Adrenal gland (tissue), 12 donors: ENCODE results near the gene EHMT2. TPM values are rescaled to one million over a fixed set of nuclear protein-coding genes. Genes with fewer than 3 reads are reported as not detected.

Experiments
- DNase-seq, 7 donors: peaks; one replicate each; pipeline ENCODE4 v3.0.0-alpha.2; 2019 to 2020
- H3K27ac ChIP-seq, 5 donors: fragments of 200-600 bp; sonication (generic) in 4 of 5; 1 replicate in 3 of 5; 2 replicates in 2 of 5; pipeline versions ENCODE4 v1.5.1 to v1.8.0; 2016 to 2020; ENCODE audit warnings: mild to moderate bottlenecking in 1 of 5
- H3K27me3 ChIP-seq: fragments of 200-600 bp; 2 replicates; pipeline ENCODE4 v1.8.0; 2021
- H3K36me3 ChIP-seq, 2 donors: fragments of 200-600 bp; replicated peaks in 1 of 2; 1 replicate in 1 of 2; 2 replicates in 1 of 2; pipeline versions ENCODE4 v1.5.1 to v1.8.0; 2018 to 2022
- H3K4me1 ChIP-seq, 2 donors: fragments of 200-600 bp; replicated peaks in 1 of 2; 1 replicate in 1 of 2; 2 replicates in 1 of 2; pipeline versions ENCODE4 v1.5.1 to v1.8.0; 2018 to 2021
- H3K4me3 ChIP-seq, 4 donors: fragments of 200-600 bp; sonication (generic) in 3 of 4; one replicate each; pipeline ENCODE4 v1.5.1; 2016 to 2018
- H3K9me3 ChIP-seq, 3 donors: fragments of 200-600 bp; sonication (generic) in 1 of 3; replicated peaks in 1 of 3; 1 replicate in 2 of 3; 2 replicates in 1 of 3; pipeline versions ENCODE4 v1.5.1 to v1.8.0; 2016 to 2021
- POLR2A ChIP-seq, 2 donors: fragments of 450-650 bp; IDR thresholded peaks; one replicate each; pipeline ENCODE4 v1.6.1; 2017; ENCODE audit warnings: antibody characterized with exemption in 2 of 2, mild to moderate bottlenecking in 2 of 2, moderate library complexity in 1 of 2
- WGBS, 4 donors: extraction: QIAGEN DNeasy Blood & Tissue Kit in 2 of 4; methylation state at CpG; one replicate each; pipeline versions ENCODE4 v1.1.5 to v1.1.7; 2013 to 2017; 5-methylcytosine and 5-hydroxymethylcytosine counted together
- intact Hi-C, 2 donors: fragments of 100-400 bp; cut with DNase I; formaldehyde crosslinking; loops; one replicate each; pipeline versions ENCODE4 v1.14.1 to v1.15.0; 2022 to 2023
- polyA plus RNA-seq, 3 donors: library from polyadenylated mRNA; stranded (reverse); fragments of 200-250 nt in 2 of 3; fragments of 350-450 nt in 1 of 3; fragmentation: Illumina TruSeq in 1 of 3; extraction: RNeasy Lipid Tissue Mini Kit (QIAGEN cat#74804) in 1 of 3; gene quantifications; one replicate each; pipeline ENCODE4 v1.2.3, GENCODE V29; 2013 to 2014
- total RNA-seq, 9 donors: library from RNA; depleted of rRNA in 4 of 9; stranded (reverse); fragments of >200 nt in 4 of 9; fragments of 120-200 nt in 1 of 9; fragmentation: NEBNext Ultra II Directional in 1 of 9; extraction: Animal tissue kit (Norgen Biotek cat#: 25700) in 1 of 9; gene quantifications; one replicate each; pipeline versions ENCODE4 v1.1.0 to v1.2.4, GENCODE V29; 2013 to 2023
- TF ChIP-seq, protein P1 (sequence below), 6 experiments: fragments of 450-650 bp in 4 of 6; fragments of 200-600 bp in 2 of 6; sonication (generic) in 1 of 6; IDR thresholded peaks; 1 replicate in 5 of 6; 2 replicates in 1 of 6; pipeline versions ENCODE4 v1.5.1 to v1.8.0; 2016 to 2021; ENCODE audit warnings: antibody characterized with exemption in 6 of 6, mild to moderate bottlenecking in 2 of 6, moderate library complexity in 1 of 6
- donor health status: healthy with polysubstance abuse.
- donor health status: Bipolar disorder and iron deficiency.
- donor health status: DM: yes; HTN: yes; CAD: no.
- donor health status: DM: no; HTN: no; CAD: no.
- donor health status: DM: no; HTN: no; CAD: no.
- donor health status: DM: yes; HTN: yes; CAD: no.

The EHMT2 gene
- total and polyA plus RNA-seq, 12 donors = 16.8 to 107 (median 49.9) TPM

DNA sequence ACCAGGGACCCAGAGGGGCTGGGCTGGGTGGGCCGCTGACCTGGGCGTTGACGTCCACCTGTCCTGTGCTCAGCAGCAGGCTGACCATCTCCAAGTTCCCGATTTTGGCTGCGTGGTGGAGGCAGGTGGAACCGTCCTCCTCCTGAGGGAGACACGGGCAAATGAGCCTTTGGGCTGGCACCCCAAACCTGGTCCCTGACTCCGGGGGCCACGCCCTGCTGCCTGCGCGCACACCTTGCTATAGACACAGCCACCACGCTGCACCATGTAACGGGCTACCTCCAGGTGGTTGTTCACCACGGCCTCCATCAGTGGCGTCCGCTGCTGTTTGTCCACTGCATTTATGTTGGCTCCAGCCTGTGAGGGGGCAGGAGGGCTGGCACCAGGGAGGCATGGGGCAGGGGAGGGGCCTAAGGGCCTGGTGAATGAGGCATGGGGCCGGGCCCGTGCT, 10.9 kb downstream of the EHMT2 start:
- 93 to 95% (median 94%) methylated on average over 11 to 18 of the region's 18 CpGs for WGBS, 4 donors
- intact Hi-C loops = no loop called here
- Histone ChIP-seq H3K4me3 (no peak overlapping the region), H3K27ac (no peak overlapping the region), H3K4me1 (peaks cover 0 to 6% of the 10 kb centered on the region in 2 donors), H3K27me3 (no peaks in the 10 kb centered on the region), H3K9me3 (no peaks in the 10 kb centered on the region), H3K36me3 (peaks cover 0 to 91% of the 10 kb centered on the region in 2 donors)
- TF ChIP-seq POLR2A (IDR thresholded peaks at IDR 0.05) = no peak
- TF ChIP-seq, protein P1, sequence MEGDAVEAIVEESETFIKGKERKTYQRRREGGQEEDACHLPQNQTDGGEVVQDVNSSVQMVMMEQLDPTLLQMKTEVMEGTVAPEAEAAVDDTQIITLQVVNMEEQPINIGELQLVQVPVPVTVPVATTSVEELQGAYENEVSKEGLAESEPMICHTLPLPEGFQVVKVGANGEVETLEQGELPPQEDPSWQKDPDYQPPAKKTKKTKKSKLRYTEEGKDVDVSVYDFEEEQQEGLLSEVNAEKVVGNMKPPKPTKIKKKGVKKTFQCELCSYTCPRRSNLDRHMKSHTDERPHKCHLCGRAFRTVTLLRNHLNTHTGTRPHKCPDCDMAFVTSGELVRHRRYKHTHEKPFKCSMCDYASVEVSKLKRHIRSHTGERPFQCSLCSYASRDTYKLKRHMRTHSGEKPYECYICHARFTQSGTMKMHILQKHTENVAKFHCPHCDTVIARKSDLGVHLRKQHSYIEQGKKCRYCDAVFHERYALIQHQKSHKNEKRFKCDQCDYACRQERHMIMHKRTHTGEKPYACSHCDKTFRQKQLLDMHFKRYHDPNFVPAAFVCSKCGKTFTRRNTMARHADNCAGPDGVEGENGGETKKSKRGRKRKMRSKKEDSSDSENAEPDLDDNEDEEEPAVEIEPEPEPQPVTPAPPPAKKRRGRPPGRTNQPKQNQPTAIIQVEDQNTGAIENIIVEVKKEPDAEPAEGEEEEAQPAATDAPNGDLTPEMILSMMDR (IDR thresholded peaks at IDR 0.05) = no peak
- DNase-seq = no peak

DNA sequence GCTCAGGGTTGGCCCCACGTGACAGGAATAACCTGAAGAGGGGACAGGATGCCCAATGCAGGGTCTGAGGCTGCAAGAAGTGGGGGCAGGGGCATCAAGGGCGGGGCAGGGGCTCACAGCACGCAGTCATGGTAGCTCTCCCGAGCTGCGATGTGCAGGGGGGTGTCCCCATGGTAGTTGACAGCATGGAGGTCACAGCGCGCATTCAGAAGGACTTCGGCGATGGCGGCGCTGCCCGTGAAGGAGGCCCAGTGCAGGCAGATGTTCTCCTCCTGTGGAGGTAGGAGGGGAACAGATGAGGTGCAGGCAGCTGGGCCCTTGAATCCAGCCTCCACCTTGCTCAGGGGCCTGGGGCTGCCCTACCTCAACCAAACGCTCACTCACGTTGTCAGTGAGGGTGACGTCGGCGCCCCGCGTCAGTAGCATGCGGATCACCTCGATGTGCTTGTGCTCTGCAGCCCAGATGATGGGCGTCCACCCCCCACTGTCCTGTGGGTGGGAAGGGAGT, 12.9 kb downstream of the EHMT2 start:
- no peak for DNase-seq
- no peak overlapping the region for H3K4me3 ChIP-seq
- WGBS, 4 donors = 85 to 96% (median 95%) methylated on average over 8 to 22 of the region's 22 CpGs
- no peak for TF ChIP-seq POLR2A (IDR thresholded peaks at IDR 0.05)
- TF ChIP-seq, protein P1 (IDR thresholded peaks at IDR 0.05) = no peak
- H3K9me3 ChIP-seq = no peaks in the 10 kb centered on the region
- peaks cover 0 to 6% of the 10 kb centered on the region in 2 donors for H3K4me1 ChIP-seq
- intact Hi-C loops = no loop called here
- H3K36me3 ChIP-seq = peaks cover 0 to 96% of the 10 kb centered on the region in 2 donors
- no peak overlapping the region for H3K27ac ChIP-seq
- H3K27me3 ChIP-seq = no peaks in the 10 kb centered on the region

DNA sequence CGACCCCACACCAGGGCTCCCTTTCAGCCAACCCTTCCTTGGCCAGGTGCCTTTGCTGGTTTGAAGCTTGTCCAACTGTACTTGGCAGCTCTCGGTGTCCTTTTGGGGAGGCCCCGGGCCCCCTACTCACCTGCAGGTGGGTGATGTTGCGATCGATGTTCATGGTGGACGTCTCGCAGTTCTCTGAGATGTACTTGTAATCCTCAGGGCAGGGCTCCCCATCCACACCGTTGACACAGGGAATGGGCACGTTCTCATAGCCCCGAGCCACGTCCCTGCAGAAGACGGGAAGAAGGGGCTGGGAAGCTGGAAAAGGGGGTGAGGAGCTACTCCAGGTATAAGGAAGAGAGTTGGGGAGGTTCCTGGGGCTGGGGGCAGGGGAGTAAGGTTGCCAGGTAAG, 13.8 kb downstream of the EHMT2 start:
- DNase-seq = no peak
- no peaks in the 10 kb centered on the region for H3K9me3 ChIP-seq
- H3K27me3 ChIP-seq = no peaks in the 10 kb centered on the region
- peaks cover 0 to 89% of the 10 kb centered on the region in 2 donors for H3K36me3 ChIP-seq
- peaks cover 0 to 6% of the 10 kb centered on the region in 2 donors for H3K4me1 ChIP-seq
- intact Hi-C loops = no loop called here
- 88 to 93% (median 92%) methylated on average over 8 to 12 of the region's 12 CpGs for WGBS, 4 donors
- no peak overlapping the region for H3K4me3 ChIP-seq
- no peak for TF ChIP-seq POLR2A (IDR thresholded peaks at IDR 0.05)
- TF ChIP-seq, protein P1 (IDR thresholded peaks at IDR 0.05) = no peak
- no peak overlapping the region for H3K27ac ChIP-seq

DNA sequence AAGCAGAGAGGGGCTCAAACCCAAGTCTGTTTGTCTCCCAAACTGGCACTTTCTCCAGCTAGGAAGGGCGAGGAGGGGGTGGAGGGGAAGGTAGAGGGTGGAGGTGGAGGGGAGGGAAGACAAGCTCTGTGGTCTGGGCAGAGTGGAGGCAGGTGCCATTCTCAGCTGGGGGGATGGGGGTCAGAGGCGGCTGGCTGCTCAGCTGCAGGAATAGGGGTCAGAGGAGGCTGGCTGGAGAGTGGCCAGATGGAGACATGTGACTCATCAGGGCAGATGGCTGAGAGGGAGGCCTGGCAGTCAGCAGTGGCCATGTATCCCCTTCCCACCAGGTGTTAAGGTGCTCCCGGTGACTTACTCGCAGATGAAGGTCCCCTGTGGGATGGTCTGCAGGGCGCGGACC, 15.2 kb downstream of the EHMT2 start:
- Histone ChIP-seq H3K27me3 (no peaks in the 10 kb centered on the region), H3K27ac (peak overlapping the region in 1 of 5 donors; percentile 16), H3K9me3 (no peaks in the 10 kb centered on the region), H3K36me3 (peaks cover 0 to 77% of the 10 kb centered on the region in 2 donors), H3K4me1 (peaks cover 5 to 6% of the 10 kb centered on the region in 2 donors), H3K4me3 (no peak overlapping the region)
- intact Hi-C loops = no loop called here
- WGBS, 4 donors = 64 to 71% (median 69%) methylated on average over 5 to 6 of the region's 6 CpGs
- peak; percentile 52 to 82 (median 79) for DNase-seq
- TF ChIP-seq, protein P1 (IDR thresholded peaks at IDR 0.05) = no peak
- no peak for TF ChIP-seq POLR2A (IDR thresholded peaks at IDR 0.05)
